Kasumi-1 (cell line): ENCODE results near the gene THEM4.
A peak's percentile ranks its signal among the peaks of the same experiment; 100 is the strongest.

ENCODE experiments used
- DNase-seq, 2 experiments: peaks; one replicate each; lab custom pipeline; 2025; lab: John Stamatoyannopoulos, UW

The THEM4 gene

DNA sequence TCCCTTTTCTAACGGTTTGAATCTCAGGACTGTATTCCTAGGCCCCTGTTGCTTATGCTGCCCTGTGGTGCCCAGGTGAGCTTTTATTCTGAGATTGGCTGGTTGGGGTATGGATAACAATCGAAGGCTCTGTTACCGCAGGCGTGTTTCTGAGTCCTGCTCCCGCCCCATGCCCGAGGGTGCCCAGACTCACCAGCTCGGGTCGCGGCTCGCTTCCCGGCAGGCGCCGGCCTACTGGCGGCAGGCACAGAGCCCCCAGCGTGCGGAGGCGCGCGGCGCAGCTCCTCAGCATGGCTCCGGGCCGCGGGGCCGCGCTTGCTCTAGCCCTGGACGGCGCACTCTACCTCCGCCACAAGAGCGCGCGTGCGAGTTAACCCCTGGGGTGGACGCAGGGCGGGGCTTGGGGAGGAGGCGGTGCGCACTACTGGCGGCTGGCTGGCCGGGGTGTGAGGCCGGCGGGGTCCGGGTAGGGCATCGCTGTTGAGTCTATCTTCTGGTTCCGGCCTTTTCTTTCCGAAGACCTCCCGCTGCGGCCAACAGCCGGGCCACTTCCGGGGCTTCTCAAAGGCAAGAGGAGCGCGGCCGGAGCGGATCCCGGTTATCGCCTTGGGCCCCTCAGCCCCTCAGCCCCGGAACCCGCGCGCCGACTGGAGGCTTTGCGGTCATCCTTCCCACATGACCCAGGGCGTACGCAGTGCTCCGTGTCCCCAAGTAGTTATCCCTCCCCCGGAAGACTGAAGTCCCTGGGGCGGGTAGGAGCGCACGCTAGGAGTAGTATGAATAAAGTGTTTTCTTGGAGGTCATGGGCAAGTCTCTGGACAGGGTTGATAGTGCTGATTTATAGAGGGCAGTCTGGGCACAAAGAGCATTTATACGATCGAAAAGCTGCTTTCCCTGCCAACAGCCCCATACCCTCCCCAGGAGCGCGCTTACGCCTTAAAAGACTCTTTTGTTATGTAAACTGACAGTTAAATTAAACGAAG, at the start of gene THEM4:
Gene THEM4, minus strand, starts transcription at position 345 of the 983 bp plus-strand sequence. Its CDS starts 53 bp downstream, at position 292.
- DNase-seq = no peak

DNA sequence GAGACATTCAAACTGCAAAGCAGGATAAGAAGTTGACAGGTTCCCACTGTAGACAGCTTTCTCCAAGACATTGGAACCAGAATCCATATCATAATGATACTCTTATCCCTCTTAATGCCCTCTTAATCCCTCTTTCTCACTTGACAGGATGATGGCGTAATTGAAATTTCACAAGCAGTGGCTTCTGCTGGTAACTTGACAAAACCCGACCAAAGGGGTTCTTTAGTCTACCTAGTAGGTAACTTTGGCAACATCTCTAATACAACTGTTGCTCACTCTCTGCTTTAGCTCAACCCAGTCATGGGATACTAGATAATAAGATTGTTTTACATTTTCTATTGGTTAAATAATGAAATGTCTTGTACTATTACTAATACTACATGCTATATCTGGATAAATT, 49.6 kb upstream of the THEM4 start:
- DNase-seq = no peak

DNA sequence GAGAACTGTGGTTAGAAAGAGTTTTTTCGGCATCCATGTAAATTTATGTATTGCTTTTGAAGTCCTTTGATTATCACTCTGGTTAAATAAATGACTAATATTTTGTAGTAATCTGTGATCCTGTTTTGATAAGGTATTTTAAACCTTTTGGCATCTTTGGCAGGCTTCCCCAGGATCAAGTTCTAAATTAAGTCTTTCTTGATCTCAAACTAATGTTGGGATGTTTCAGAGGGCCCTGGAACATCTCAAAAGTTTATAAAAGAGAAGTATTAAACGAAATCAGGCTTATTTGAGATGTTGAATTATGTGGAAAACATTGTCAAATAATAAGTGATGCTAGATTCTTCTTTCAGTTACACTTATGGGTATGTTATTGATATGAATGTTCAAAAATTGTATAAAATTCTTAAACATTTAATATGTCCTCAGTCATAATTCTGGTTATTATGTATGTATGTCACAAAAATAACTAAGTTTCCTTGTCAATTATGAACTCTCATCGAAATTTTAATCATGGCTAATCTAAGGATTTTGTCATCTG, 47.7 kb upstream of the THEM4 start:
- DNase-seq = no peak

DNA sequence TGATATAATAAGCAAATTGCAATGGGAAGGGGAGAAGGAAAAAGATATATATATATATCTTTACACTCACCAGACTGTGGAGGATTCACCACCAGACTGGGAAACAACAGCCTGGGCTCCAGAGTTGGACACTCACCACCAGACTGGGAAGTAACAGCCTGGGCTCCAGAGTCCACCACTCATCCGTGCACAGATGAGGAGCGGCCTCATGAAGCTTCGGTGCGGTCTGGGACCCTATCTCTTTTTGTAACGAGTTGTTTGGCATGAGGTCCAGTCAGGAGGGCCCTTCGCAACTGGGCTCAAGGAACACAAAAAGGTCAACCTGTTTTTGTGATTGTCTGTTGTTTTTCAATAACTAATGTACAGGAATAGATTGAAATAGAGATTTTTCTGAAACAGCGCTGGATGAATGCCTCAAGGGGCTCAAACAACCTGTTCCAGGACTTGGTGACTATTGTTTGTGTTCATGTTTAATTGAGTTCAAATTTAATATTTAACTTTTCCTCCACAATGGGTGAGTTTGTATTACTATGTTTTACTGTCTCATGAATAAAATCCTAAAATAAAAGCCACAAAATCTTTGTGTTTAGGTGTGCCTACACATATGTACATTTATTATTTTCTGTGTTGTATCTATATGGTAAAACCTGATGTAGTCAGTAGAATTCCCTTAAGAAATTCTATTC, 44.2 kb upstream of the THEM4 start:
- DNase-seq = no peak

DNA sequence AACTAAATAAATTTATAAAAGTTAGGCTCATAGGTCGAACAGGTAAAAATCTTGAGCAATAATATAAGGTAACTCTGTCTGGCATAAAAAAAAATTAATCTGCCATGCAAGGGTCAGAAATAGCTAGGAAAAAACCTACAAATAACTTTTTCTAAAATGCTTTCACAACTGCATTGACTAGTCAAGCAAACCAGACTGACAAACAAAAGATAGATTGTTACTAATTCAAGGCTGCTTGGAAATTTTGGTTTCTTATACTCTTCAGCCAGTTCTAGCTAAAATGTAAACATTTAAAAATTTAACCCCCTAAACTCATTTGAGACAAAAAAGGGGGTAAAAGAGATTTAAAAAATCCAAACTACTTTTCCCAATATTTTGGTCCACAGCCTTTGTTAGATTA, 43.5 kb upstream of the THEM4 start:
- no peak for DNase-seq

DNA sequence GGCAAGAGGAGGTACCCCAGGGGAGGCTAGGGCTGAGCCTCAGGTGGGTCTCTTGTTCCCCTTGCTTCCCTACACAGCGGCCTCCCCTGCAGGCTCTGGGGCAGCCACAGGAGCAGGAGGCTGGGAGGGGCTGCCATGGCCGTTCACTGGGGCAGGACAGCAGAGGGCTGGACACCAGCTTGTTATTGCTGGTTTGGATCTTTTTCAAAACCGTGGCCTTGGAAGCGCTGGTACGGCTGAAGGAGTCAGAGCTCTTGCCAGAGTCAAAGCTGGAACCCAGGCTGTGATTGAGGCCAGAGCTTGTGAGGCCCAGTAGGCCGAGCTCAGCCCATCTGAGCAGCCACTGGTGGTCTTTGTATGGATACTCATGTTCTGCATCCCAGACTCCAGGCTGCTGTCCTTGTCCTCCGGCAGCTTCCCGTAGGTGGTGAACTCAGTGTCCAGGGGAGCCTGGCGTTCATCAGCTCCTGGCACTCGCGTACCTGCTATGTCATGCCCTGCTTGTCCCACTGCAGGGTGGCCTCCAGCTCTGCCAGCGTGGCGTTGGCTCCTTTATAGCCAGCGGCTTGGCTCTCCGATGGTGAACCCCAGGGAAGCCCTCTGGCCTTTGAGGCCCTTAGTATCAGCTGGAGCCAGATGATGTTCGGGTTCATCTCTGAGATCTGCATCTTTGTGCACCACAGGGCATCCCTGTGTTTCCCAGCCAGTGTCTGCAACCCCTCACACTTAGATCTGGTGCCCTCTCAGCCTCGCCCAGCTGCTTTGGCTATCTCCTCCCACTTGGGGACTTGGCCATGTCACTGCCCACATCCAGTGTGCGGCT, 40.3 kb upstream of the THEM4 start:
- DNase-seq = no peak

DNA sequence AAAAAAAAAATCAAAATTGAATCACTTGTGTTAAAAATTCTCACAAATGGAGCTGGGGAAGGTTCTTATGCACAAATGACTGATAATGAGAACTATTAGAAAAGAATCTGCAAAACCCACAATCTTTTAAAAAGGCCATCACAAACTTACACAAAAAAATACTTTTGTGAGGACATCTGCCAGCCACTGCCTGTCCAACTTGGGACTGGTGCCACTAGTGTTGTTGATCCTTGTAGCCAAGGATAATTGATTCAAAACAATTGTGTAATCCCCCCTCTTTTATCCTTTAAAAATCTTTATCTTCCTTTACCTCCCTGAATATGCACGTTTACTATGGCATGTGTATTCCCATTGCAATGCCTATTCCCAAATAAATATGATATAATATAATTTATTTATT, 39.2 kb upstream of the THEM4 start:
- DNase-seq = no peak

DNA sequence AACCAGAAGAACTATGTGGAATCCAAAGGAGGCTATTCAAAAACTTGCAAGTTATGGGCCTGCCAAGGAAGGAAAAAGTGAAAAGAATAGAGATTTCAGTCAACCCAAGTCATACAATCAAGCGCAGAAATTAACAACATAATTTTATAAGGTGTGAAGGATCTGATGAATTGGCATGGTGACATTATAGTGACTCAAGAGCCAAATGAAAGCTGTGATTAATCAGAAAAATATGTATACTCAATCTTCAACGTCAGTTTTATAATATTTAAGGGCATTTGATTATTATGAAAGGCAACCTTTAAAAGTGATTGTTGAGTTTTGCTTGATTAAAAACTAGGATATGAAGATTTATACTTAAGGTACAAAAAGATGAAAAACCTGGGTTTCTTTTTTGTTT, 37.8 kb upstream of the THEM4 start:
- DNase-seq = no peak

DNA sequence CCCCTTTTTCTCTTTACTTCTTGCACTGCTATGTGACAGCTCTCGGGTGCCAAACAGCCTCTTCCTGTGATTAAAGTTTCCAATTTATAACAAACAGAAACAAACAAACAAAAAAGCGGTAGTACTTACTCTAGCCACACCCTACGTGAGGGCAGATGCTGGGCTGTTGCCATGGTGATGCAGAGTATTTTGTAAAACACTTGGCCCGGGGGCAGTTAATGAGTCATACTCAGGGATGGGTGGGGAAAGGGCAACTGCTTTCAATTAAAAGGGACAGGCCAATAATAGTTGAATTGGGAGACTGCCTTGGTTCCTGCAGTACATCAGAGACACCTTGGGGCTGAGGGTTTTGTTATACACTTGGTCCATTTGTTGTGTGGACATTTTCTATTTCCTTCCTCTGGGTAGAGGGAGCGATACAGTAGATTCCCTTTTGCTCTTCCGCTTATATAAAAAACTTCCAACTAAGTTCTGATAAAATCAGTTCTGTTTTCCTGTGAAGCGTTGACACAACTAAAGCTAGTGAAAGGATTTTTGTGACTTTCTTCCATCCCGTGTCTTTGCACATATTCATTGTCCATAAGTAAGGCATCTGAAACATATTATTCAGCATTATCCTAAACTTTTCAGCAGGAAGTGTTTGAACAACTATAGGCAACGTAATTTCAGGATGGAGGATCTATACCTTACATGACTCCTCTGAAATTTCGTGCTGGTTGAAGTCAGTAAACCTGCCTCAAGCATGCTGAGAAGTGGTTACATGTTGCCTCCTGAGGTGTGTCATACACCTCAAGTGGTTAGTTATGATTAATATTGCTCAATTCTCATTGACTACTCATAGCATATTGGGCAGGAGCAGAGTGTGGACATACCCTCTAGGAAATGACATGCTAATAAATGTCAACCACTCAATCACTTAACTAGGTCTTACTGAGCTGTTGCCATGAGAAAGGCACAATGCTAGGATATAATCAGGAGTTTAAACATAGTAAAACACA, 36.7 kb upstream of the THEM4 start:
- peak; percentile 60 to 64 for DNase-seq

DNA sequence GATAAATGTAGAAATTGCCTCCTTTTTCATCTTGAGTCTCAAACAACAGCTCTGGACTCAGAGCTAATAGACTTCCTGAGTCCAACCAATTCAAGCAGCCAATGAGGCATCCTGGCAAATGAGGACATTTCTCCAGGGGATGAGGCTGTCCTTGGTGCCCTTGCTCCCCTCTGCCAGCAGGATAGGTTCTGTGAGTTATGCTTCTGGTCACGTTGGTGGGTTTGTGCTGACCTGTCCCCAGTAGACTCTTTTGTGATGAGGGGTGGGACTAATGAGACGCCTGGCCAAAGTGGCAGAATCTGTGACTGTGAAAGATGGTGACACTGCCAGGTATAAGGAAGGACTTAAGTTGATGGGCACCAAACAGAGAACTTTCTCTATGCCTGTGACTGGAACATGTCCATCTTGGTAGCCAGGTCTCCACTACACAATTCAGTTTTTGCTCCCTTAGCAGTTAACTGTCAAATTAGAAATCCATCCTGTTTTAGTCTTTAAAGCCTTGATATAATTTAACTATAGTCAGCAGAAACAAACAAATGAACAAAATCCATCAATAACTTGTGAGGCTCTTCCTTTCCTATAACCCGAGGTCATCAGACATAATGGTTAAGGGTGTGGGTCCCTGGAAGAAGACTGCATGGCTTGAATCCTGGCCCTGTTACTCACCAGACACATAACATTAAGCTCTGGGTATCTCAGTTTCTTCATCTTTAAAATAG, 35.7 kb upstream of the THEM4 start:
- DNase-seq = no peak

DNA sequence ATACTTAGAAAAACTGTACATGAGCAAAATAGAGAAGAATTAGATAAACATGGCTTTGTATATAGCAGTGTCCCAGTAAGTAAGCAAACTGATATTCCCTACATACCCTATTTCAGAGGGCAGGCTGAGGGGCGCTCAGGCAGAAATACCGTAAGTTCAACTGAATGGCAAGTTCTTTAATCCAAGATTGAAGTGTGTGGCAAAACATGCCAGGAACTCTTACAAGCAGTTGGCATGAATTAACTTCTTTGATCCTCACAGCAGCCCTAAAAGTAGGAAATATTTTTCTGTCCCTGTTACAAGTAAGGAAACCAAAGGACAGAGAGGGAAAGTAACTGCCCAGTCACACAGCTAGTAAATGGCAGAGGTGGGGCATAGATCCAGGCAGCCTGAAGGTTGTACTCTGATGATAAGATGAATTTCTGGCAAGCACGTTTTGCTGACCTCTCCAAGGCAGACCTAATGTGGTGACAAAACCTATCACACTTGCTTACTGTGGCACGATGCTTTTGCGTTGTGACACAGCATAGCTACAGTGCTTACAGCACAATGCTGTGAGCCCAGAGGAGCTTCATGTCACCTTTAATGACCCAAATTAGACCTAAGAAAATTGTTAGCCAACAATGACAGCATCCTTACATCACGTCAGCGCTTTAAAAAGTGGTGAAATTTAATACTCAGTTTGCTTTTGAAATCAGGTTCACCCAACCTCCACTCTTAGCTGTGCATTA, 35.0 kb upstream of the THEM4 start:
- no peak for DNase-seq

DNA sequence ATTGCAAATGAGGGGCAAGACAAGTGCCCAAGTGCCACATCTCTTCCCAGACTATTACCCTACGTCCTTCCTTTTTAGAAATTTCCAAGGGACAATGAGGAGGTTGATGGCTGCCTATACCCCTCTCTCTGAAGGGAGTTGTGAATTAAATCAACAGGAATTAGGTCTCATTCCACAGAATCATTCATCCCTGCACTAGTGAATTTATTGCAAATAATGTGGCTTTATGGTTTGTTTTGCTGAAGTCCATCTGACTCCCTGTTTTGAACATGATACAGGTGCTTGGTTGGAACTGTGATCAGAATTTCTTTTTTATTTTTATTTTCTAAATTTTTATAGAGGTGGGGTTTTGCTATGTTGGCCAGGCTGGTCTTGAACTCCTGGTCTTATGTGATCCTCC, 34.3 kb upstream of the THEM4 start:
- no peak for DNase-seq

DNA sequence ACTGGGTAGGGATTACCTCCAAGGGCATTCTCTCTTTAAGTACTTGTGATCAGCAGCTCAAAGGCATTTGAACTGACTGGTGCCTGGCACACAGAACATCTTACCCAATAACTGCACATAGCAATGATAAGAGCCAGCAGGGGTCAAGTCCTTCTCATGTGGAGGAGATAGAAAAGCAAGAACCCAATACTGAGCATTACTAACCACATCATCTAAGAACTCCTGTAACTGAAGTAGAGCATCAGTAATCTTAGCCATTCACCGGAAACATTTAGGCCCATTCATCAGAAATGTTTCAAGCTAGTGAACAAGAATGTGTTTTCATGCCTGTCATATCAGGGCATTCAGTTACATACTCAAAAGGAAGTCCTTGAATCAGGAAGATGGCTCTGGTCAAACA, 33.6 kb upstream of the THEM4 start:
- DNase-seq = no peak

DNA sequence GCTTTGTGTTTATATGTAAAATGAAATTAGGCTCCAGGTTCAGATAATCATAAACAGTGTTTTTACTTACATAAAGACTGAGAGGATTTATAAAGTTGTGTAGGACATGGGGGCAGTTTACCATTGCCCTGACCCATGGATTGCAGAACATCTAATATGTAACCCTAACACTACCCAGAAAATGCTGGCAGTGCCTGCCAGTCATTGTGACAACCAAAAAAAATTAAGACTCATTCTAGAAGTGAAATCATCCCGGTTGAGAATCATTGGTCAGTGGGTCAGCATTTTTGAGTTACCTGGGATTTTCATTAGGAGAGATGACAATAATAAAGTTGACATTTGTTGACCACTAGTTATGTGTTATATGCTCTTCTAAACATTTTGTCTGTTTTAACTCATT, 31.2 kb upstream of the THEM4 start:
- DNase-seq = no peak

DNA sequence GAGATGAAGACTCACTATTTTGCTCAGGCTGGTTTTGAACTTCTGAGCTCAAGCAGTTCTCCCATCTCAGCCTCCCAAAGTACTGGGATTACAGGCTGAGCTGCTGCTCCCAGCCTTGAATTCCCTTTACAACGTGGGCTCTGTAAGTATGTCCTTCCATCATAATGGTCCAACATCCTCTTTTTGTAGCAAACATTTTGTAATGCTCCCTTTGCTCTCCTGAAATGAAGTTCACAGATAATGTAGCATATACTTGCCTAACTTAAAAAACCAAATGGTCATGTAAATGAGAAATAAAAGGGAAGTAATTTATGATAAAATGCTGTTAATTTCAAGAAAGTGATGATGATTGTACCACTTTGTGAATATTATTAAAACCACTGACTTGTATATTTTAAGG, 30.5 kb upstream of the THEM4 start:
- no peak for DNase-seq

DNA sequence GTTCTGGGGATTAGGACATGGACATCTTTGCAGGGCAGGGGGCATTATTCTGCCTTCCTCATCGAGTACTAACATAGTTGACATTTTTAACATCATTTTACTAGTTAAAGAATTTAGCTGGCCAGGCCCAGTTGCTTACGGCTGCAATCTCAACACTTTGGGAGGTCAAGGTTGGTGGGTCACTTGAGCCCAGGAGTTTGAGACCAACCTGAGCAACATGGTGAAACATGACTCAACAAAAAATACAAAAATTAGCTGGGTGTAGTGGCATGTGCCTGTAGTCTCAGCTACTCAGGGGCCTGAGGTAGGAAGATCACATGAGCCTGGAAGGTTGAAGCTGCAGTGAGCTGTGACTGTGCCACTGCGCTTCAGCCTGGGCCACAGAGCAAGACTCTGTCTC, 29.8 kb upstream of the THEM4 start:
- no peak for DNase-seq

DNA sequence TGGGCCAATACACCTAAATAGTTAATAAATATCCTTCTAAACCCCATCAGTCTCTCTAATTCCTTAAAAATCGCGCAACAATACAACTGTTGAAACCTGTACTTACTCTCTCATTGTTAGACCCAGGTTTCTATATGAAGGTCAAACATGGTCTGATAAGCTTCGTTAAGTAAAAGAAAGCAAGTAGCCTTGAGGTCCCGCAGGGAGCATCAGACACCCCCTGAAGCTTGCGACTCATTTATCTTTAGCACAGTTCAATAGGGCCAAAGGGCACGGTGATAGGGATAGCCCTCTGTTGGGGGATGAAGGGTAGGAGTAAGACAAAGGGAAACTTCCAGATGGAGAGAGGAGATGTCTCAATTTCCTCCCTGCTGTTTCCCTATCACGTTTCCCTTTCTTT, 27.3 kb upstream of the THEM4 start:
- DNase-seq = no peak

DNA sequence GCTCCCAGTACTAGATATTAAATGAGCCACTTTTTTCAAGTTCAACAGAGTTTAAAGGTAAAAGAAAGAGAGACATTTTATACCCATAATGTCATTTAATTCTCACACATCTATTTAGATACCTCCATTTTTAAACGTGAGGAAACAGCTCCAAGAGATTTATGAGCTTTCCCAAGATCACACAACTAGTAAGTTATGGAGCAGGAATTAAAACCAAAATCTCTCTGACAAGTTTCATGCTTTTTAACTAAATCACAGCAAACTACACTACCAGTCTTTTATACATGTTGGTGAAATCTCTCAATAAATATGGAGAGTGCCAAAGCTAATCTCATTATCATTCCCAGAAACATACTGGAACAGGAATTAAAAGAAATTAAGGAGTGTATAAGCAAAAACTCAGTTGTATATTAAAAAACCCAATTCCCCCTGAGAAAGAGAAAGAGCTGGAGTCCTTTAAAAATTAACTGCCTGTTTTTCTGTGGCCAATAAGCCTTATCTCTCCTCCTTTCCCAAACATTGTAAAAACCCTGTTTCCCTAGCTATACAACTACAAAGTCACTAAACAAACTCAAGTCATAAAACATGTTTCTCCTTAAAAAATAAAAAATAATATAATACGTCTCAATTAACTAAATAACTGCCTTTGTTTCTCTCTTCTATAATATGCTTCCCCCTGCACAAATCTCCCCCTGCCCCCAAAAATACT, 26.7 kb upstream of the THEM4 start:
- no peak for DNase-seq

DNA sequence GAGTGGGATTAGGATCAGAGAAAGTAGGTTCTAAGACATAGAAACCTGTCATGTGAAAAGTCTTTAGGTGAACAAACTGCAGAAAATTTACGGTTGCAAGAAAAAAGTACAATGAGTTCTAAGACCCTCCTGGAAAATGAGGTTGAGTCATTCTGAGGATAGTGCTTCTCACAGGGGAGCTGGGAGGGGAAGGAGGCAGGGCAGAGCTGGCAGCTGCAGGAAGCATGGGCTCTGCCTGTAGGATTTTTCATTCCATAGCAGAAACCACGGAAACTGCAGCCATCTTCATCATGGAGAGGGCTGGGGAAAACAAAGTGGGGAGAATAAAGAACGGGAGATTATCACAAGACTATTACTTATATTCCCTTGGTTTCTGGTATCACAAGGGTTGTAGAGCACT, 25.8 kb upstream of the THEM4 start:
- DNase-seq = no peak
